LNCaP clone FGC (cell line): ENCODE measurements around the gene IQSEC3.
"Not testable (repeated sequence)": the region's sequence is repeated elsewhere in the genome, so short reads cannot be mapped to it uniquely, and the experiment has no call there.

Experiments used
- DNase-seq: peaks from one replicate; pipeline ENCODE4 v3.0.0-alpha.2; 2011; ENCODE audit warnings: low read depth
- H3K4me3 ChIP-seq: 2 replicates; pipeline ENCODE4 v1.5.1; 2011; ENCODE audit warnings: mild to moderate bottlenecking, low read depth, low read length, control low read depth
- TF ChIP-seq, protein P1 (sequence below): IDR thresholded peaks from 2 replicates; pipeline ENCODE4 v1.5.1; 2012; ENCODE audit warnings: mild to moderate bottlenecking; ENCODE audit not compliant: control insufficient read depth, insufficient read depth; ENCODE audit errors: extremely low read depth

The IQSEC3 gene

DNA sequence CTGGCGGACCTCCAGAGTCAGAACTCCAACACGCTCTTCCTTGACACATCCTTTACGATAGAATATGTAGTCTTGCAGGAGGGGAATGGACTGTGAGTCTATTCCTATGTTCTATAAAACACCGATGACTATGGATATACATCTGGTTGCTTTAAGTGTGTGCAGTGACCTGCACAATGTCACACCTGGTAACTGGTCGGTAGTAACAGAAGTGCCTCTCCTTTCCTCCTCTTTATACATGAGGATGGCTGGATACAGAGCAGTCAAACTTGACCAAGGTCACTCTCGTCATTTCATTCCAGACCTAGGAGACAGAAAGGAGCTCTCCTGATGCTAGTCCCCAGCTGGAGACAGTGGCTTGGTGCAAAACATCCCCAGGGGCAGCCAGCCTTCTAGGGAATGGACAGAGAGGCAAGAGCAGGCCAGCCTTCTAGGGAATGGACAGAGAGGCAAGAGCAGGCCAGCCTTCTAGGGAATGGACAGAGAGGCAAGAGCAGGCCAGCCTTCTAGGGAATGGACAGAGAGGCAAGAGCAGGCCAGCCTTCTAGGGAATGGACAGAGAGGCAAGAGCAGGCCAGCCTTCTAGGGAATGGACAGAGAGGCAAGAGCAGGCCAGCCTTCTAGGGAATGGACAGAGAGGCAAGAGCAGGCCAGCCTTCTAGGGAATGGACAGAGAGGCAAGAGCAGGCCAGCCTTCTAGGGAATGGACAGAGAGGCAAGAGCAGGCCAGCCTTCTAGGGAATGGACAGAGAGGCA is 21.2 kb upstream of the IQSEC3 start:
- H3K4me3 ChIP-seq, DNase-seq: not testable (repeated sequence)

DNA sequence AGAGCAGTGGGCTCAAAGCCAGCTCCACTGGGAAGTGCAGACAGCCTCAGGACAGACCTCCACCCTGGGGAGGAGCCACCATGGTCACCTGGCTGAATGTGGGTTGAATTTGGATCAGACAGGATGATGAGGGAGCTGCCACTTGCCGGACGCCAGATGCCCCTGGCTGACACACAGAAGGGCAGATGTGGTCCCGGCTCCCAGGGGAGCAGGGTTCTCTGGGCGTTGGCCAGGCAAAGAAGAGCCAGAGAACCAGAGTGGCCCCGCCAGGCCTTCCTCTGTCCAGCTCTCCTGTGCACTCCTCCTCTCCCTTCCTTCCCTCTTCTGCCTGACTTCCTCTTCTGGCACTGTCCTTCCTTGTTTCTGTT is 20.6 kb upstream of the IQSEC3 start:
- H3K4me3 ChIP-seq, DNase-seq: not testable (repeated sequence)

DNA sequence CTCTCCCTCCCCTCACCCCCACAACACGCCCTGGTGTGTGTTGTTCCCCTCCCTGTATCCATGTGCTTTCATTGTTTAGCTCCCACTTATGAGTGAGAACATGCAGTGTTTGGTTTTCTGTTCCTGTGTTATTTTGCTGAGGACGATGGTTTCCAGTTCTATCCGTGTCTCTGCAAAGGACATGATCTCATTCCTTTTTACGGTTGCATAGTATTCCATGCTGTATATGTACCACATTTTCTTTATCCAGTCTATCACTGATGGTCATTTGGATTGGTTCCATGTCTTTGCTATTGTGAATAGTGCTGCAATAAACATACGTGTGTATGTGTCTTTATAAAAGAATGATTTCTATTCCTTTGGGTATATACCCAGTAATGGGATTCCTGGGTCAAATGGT is 20.0 kb upstream of the IQSEC3 start:
- DNase-seq, H3K4me3 ChIP-seq: not testable (repeated sequence)

DNA sequence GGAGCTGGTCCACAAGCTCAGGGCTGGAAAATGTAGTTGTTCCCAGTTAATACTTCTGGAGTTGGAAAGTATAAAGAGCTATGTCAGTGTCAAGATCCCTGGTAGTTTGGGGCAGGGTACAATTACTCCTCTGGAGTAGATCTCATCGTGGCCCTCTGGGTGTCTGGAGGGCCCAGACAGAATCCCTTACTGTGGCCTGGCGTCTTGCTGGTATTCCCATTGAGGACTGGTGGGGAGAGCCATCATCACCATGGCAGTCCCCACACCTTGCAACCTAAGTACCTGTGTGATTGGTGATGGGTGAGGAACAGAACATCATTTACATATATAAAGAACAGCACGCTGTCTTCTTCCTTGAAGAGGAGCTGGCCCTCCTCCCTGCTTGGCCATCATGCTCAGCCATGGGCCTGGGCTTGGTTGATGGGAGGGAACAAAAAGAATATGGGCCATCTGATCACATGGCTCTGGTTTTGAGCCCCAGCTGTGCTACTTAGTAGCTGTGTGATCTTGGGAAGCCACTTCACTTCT is 18.8 kb upstream of the IQSEC3 start:
- not testable (repeated sequence) for H3K4me3 ChIP-seq, DNase-seq

DNA sequence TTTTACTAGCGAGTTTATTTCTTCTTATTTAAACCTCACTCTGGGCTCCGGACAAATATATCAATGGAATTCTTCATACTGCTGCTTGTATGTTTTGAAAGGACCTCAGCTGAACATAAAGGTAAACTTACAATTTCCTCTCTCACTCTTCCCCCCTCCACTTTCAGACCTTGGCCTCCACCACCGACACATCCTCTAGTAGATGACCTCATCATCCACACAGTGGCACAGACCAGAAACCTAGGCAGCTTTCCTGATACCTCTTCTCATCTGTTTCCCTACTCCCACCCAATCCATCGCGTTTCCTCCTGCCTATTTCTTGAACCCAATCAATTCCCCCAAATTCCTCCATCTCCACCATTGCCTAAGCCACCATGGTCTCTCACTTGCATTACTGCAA is 17.4 kb upstream of the IQSEC3 start:
- not testable (repeated sequence) for H3K4me3 ChIP-seq, DNase-seq

DNA sequence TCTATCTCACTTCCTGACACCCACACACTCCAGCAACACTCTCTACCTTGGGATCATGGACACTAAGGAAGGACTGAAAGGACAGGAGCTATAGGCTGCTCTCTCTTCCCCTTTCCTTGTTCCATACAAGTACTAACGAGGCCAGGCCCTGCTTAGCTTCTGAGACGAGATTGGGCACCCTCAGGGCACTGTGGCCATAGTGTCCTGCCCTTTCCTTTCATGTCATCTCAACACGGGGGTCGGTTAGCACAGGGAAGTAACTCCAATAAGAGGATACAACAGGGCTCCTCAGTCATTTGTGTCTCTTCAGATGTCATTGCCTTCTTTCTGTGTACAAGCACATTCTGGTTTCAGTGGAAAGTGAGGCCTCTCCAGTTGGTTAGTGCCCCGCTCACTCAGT is 15.5 kb upstream of the IQSEC3 start:
- not testable (repeated sequence) for H3K4me3 ChIP-seq, DNase-seq

DNA sequence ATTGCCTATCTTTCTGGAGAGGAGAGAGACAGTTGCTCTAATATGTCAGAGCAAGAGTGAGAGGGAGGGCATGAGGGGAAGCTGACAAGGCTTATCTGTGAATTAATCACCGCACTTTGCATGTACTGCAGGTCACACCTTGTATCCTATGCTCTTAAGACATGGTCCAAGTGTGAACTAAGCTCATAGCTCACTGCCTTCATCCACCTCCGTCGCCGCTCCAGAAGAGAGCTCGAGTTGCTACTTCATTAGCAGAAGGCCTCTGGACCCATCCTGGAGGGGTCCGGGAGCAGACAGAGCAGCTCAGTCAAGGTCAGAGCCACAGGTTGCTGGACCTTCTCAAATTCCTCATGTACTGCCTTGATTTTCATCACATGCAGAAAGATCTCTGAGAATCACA is 14.6 kb upstream of the IQSEC3 start:
- not testable (repeated sequence) for H3K4me3 ChIP-seq, DNase-seq

DNA sequence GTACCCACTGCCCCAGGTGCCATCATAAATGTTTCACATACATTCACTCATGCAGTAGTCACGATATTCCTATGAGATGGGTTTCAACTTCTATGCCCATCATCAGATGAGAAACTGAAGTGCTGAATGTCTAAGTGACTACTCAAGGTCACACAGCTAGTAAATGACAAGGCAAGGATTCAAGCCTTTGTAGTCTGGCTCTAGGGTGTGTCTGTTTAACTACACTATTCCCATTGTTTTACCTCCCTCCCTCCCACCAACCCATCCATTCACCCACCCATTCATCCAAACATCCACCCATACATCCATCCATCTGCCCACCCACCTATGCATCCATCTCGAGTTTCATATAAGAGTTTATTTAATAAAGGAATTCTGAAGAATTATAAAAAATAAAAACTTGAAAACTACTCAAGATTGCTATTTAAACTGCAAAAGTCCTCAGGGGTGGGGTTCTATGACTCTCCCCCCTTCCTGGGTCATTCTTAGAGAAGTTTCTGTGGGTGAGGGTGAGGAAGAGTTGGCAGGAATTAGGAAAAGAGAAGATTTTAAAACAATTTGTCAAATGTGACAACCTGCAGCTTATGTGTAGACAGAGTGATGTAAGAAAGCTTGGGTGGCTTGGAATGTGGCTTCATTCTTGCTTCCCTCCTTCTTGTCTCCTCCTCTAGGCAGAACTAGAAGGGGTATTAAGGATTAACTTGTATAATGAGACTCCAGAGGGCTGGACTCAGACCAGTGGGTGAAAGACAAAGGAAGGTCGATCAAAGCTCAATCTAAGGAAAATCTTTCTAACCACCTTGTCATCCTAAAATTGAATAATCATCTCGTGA is 13.4 kb upstream of the IQSEC3 start:
- DNase-seq, H3K4me3 ChIP-seq: not testable (repeated sequence)

DNA sequence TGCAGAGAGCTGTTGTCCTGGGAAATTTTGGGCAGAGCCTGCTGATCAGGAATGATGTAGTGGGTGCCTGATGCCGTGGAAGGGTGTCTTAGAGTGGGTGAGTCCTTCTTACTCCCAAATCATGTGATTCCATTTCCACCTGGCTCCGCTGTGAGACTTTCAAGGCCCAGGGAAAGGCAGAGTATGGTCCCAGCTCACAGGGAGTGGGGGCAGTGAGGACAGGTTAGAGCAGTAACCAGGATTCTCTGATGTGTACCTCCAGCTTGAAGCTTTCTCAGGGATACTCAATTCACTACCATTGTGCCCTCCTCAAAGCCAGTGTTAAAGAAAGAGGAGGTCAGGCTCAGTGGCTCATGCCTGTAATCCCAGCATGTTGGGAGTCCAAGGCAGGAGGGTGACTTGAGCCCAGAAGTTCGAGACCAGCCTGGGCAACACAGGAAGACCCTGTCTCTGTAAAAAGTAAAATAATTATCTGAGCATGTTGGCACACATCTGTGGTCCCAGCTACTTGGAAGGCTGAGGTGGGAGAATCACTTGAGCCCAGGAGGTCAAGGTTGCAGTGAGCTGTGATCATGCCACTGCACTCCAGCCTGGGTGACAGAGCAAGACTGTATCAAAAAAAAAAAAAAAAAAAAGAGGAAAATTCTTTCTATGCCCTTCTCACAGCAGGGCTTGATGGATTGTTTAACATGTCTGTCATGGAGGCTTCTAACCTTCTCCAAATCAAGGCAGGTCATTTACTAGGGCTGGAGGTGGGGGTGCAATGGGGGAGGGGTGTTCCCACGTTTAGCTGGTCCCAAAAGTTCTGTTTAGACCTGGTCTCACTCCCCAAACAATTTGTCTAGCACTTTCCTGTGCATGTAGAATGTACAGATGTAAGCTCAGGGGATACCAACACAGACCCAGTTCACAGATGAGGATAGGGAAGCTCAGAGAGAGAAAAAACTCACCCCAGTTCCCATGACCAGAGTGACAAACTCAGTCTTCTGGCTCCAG is 12.5 kb upstream of the IQSEC3 start:
- DNase-seq, result no peak
- TF ChIP-seq, protein P1, sequence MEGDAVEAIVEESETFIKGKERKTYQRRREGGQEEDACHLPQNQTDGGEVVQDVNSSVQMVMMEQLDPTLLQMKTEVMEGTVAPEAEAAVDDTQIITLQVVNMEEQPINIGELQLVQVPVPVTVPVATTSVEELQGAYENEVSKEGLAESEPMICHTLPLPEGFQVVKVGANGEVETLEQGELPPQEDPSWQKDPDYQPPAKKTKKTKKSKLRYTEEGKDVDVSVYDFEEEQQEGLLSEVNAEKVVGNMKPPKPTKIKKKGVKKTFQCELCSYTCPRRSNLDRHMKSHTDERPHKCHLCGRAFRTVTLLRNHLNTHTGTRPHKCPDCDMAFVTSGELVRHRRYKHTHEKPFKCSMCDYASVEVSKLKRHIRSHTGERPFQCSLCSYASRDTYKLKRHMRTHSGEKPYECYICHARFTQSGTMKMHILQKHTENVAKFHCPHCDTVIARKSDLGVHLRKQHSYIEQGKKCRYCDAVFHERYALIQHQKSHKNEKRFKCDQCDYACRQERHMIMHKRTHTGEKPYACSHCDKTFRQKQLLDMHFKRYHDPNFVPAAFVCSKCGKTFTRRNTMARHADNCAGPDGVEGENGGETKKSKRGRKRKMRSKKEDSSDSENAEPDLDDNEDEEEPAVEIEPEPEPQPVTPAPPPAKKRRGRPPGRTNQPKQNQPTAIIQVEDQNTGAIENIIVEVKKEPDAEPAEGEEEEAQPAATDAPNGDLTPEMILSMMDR, result no peak
- H3K4me3 ChIP-seq, result no peak overlapping the region

DNA sequence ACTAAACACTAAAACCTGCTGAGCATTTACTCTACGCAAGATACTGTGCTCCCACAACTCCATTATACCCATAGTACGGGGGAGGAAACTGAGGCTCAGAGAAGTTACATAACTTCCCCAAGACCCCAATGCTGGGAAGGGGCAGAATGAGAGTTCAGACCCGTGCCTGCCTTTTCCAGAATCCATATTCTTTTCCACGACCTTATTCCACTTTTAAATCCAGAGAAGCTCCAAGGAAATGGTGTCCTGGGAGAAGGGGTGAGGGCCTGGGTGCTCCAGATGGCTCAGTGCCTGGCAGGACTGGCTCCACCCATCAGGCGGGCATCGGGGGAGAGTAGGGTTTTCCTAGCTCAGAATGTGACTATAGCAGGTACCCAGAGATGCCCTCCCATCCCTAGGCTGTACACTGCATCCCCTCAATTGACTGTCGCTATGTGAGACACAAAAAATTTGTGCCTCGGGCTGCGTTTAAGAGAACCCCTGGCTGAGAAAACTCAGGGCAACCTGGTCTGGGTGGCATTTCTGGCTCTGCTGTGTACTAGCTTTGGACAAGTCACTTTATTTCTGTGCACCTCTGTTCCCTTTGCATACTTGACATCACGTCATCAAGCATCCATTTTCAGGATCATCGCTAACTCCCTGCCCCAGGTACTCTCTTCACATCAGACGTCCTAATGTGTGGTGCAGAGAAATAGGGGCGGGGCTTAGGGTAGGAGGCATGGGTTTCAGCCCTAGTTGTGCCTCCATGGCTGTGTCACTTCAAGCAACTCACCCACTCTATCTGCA is 11.6 kb upstream of the IQSEC3 start:
- TF ChIP-seq, protein P1, result no peak
- no peak for DNase-seq
- no peak overlapping the region for H3K4me3 ChIP-seq
